ENCODE measurements around the gene GRAMD2A. TPM values are rescaled to one million over a fixed set of nuclear protein-coding genes. Genes with fewer than 3 reads are reported as not detected.
A peak's percentile ranks its signal among the peaks of the same experiment; 100 is the strongest.

The GRAMD2A gene
- total RNA-seq, result 1 to 10 TPM in 2 of 3 donors, under 1 TPM in 1; 0.98 to 8.0 (median 2.5) TPM
- long read RNA-seq, donor 1, partial matches to known transcripts, result 1 of 3 reads
- long read RNA-seq, donor 1, other reads (novel, unspliced or antisense), result 2 of 3 reads
- long read RNA-seq, donor 2, partial matches to known transcripts, result 0 of 2 reads
- long read RNA-seq, donor 2, other reads (novel, unspliced or antisense), result 2 of 2 reads

DNA sequence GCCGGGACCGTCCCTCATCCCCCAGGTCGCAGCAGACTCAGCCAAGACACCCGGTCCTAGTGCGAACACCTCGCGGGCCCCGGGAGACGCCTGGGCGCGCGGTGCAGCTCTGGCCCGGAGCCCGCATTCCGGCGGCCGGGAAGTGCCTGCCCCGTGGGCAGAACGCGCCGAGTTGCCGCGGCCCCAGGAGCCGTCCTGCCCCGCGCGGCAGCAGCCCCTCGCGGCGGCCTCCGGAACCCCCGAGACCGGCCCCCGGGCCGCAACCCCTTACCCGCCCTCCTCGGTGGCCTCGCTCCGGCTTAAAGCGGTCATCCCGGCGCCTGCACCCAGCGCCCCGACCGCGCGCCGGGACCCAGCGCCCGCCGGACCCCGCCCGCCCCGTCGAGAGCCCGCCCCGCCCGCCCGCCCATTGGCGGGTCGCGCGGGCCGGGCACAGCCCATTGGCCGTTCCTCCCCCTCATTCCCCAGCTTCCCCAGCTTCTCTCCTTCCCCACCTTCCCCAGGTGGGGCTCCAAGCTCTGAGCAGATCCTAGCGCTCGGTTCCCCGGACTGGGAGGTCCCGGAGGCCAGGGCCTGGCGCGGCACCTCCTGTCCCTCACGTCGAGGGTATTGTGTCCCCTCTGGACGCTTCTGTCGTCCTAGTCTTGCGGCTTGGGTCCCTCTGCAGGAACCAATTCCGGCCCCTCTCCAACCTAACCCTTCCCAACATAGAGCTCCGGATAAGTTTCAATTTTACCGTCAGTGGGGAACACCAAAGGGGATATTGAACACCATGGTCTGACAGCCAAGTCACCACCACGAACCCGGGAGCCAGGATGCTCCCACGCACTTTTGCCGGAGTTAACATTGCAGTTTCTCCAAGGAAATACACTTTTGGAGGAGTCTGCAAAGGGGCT is at the start of gene GRAMD2A:
TSS of gene GRAMD2A (minus strand) at position 328 of the 896 bp plus-strand sequence.
- Histone ChIP-seq H3K36me3 (ENCODE audit: low read depth) (peaks cover 14% of the 10 kb centered on the region), H3K4me3 (no peak within 1 kb of the TSS), H3K9me3 (no peaks in the 10 kb centered on the region), H3K4me1 (ENCODE audit: low read depth) (peaks cover 7% of the 10 kb centered on the region)
- ATAC-seq (peak; percentile 64), DNase-seq (peak in 2 of 3 donors; percentile 30 to 48)
- intact Hi-C loops (cut with DNase I, micrococcal nuclease), result no loop called here
- TF ChIP-seq, protein P1, sequence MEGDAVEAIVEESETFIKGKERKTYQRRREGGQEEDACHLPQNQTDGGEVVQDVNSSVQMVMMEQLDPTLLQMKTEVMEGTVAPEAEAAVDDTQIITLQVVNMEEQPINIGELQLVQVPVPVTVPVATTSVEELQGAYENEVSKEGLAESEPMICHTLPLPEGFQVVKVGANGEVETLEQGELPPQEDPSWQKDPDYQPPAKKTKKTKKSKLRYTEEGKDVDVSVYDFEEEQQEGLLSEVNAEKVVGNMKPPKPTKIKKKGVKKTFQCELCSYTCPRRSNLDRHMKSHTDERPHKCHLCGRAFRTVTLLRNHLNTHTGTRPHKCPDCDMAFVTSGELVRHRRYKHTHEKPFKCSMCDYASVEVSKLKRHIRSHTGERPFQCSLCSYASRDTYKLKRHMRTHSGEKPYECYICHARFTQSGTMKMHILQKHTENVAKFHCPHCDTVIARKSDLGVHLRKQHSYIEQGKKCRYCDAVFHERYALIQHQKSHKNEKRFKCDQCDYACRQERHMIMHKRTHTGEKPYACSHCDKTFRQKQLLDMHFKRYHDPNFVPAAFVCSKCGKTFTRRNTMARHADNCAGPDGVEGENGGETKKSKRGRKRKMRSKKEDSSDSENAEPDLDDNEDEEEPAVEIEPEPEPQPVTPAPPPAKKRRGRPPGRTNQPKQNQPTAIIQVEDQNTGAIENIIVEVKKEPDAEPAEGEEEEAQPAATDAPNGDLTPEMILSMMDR (IDR thresholded peaks at IDR 0.05), result no peak

DNA sequence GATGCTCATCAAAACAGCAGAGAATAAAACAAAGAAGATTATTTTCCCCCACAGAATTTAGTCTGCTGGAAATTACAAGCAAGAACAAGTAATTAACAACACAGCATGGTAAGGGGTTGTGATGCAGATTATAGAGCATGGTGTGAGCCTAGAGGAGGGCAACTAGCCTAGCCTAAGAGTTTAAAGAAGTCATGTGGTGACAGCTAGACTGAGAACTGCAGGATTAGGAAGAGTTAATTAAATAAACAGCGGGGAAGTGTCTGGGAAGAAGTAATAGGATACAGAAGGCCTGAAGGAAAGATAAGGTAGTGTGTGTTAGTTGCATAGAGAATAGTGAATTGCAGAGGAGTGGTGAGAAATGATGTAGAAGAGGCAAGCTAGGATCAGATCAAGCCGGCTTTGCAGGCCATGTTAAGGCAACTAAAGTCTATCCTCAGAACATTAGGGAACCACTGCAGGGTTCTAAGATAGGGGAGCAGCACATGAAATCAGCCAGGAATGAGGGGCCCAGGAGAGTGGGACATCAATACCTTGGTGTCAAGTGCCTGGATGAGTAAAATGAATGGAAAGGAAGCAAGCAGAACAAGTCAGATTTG is 45.3 kb upstream of the GRAMD2A start:
- intact Hi-C loops (cut with DNase I, micrococcal nuclease), result no loop called here
- Histone ChIP-seq H3K9me3 (no peaks in the 10 kb centered on the region), H3K4me1 (ENCODE audit: low read depth) (no peaks in the 10 kb centered on the region), H3K36me3 (ENCODE audit: low read depth) (no peaks in the 10 kb centered on the region), H3K4me3 (no peak overlapping the region)
- TF ChIP-seq, protein P1 (IDR thresholded peaks at IDR 0.05), result no peak
- DNase-seq (no peak), ATAC-seq (no peak)

DNA sequence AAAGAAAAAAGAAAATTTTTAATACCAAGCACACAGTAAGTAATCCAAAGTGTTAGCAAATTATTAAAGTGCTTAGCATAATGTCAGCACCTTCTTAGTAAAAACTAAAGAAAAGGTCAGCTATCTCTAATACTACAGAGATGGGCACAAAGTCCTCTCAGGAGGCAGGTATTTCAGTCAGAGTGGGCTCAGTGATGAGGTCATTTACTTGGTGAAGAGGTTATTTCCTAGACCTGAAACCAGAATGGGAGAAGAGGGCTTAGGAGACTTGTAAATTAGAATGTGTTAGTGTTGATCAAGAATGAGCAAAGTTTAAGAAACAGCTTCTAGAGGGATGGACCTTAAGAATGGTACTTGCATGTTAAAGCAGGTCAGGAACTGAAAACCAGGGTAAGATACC is 42.1 kb upstream of the GRAMD2A start:
- TF ChIP-seq, protein P1 (IDR thresholded peaks at IDR 0.05), result no peak
- intact Hi-C loops (cut with DNase I, micrococcal nuclease), result no loop called here
- no peak for DNase-seq

DNA sequence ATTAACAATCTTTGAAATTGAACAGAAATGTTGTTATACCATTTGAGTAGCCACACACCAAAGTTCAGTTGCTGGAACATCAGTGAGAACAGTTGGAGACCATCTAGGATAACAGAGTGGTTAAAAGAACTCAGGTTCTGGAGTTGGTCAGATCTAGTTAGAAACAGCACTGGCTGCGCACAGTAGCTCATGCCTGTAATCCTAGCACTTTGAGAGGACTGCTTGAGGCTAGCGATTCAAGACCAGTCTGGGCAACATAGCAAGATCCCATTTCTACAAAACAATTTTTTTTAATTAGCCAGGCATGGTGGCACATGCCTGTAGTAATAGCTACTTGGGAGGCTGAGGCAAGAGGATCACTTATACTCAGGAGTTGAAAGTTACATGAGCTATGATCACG is 41.0 kb upstream of the GRAMD2A start:
- intact Hi-C loops (cut with DNase I, micrococcal nuclease), result no loop called here
- Histone ChIP-seq H3K4me3 (no peak overlapping the region), H3K4me1 (ENCODE audit: low read depth) (no peaks in the 10 kb centered on the region), H3K36me3 (ENCODE audit: low read depth) (no peaks in the 10 kb centered on the region), H3K9me3 (no peaks in the 10 kb centered on the region)
- ATAC-seq, result no peak
- TF ChIP-seq, protein P1 (IDR thresholded peaks at IDR 0.05), result no peak
- no peak for DNase-seq

More for the DNA sequence above, 42.1 kb upstream of the GRAMD2A start:
- H3K9me3 ChIP-seq, result no peaks in the 10 kb centered on the region
- no peaks in the 10 kb centered on the region for H3K36me3 ChIP-seq (ENCODE audit: low read depth)
- no peak overlapping the region for H3K4me3 ChIP-seq
- no peaks in the 10 kb centered on the region for H3K4me1 ChIP-seq (ENCODE audit: low read depth)
- no peak for ATAC-seq

DNA sequence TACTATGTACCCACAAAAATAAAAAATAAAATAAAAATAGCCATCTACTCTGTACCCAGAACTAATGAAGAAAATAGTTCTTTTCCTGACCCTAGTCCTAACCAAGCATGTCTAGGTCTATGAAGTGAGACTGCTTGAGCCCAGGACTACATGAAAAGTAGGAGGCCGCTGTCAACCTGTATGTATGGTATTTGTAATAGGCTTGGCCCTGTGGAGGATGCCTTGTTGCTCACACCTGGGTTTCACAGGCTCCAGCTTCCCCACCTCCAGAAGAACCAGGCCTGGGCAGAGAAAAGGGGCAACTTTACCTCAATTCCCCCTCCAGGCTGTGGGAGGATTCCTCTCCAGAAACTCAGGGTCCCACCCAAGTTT is 40.3 kb upstream of the GRAMD2A start:
- H3K4me3 ChIP-seq, result no peak overlapping the region
- DNase-seq (no peak), ATAC-seq (no peak)
- no peaks in the 10 kb centered on the region for H3K36me3 ChIP-seq (ENCODE audit: low read depth)
- TF ChIP-seq, protein P1 (IDR thresholded peaks at IDR 0.05), result no peak
- H3K9me3 ChIP-seq, result no peaks in the 10 kb centered on the region
- intact Hi-C loops (cut with DNase I, micrococcal nuclease), result no loop called here
- H3K4me1 ChIP-seq (ENCODE audit: low read depth), result no peaks in the 10 kb centered on the region

Data from mucosa of descending colon (tissue), 3 donors.